A549 (cell line): ENCODE results near the gene STIM2.

Experiments
- GATA3 ChIP-seq: IDR thresholded peaks from 2 replicates; pipeline ENCODE4 v1.6.1; 2012; ENCODE audit warnings: borderline replicate concordance
- JUN ChIP-seq, 2 experiments: fragments of >200 bp; sonication (Bioruptor Twin); formaldehyde crosslinking; IDR thresholded peaks; 2 replicates in 1 of 2; 3 replicates in 1 of 2; pipeline ENCODE4 v1.6.1; 2016 to 2017
- RAD21 ChIP-seq, 2 experiments: fragments of >200 bp in 1 of 2; sonication (Bioruptor Twin) in 1 of 2; formaldehyde crosslinking in 1 of 2; IDR thresholded peaks in 1 of 2; conservative IDR thresholded peaks in 1 of 2; 2 replicates in 1 of 2; 3 replicates in 1 of 2; pipeline ENCODE4 v1.6.1; 2012 to 2018; ENCODE audit warnings: inconsistent platforms in 1 of 2
- TF ChIP-seq, protein P1 (sequence below): IDR thresholded peaks from 2 replicates; pipeline ENCODE4 v1.6.1; 2012
- TF ChIP-seq, protein P2 (sequence below): IDR thresholded peaks from 2 replicates; pipeline ENCODE4 v1.6.1; 2012

DNA sequence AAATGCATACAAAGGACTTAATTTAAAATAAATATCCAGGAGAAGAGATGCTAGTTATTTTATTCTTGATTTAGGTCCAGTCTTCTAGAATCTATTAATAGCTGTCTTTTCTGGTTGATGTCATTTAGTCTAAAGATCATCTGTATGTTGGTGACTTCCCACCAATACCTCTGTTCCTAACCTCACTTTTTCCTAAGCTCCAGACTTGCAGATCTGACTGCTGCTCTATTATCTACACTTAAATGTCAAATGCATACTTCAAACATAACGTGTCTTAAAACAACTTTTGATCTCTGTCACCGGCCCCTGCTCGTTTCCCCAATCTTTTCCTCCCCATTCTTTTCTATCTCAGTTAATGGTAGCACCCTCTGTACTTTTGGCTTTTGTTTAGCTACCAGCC, 133.3 kb downstream of the STIM2 start:
- TF ChIP-seq RAD21 (conservative IDR thresholded peaks at IDR 0.05 in 1 of 2, IDR thresholded peaks at IDR 0.05 in 1 of 2) (no peak), JUN (IDR thresholded peaks at IDR 0.05) (no peak), GATA3 (no peak)
- TF ChIP-seq, protein P1, sequence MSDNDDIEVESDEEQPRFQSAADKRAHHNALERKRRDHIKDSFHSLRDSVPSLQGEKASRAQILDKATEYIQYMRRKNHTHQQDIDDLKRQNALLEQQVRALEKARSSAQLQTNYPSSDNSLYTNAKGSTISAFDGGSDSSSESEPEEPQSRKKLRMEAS = no peak
- TF ChIP-seq, protein P2, sequence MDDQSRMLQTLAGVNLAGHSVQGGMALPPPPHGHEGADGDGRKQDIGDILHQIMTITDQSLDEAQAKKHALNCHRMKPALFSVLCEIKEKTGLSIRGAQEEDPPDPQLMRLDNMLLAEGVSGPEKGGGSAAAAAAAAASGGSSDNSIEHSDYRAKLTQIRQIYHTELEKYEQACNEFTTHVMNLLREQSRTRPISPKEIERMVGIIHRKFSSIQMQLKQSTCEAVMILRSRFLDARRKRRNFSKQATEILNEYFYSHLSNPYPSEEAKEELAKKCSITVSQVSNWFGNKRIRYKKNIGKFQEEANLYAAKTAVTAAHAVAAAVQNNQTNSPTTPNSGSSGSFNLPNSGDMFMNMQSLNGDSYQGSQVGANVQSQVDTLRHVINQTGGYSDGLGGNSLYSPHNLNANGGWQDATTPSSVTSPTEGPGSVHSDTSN = no peak
